ENCODE data around the gene ERBB4.

Gene ERBB4

DNA sequence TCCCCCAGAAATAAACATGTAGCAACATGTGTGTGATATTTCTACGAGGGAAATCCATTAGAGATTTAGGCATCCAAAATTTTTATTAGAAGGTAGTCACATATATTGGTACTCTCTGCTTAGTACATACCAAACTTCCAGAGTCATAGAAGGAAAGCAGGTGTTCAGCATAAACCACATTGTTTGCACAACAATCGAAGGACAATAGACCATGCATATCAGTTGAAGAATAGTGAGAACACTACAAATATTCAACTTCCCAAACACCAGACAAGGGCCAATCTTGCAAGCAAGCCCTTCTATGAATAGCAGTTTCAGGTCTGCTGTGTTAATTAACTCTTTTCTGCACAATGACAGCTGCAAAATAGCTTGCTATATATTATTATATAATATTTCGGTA, 702.2 kb downstream of the ERBB4 start:
- H3K27ac ChIP-seq = no peak overlapping the region
- TF ChIP-seq ZFX (IDR thresholded peaks at IDR 0.05; ENCODE audit: borderline replicate concordance) = no peak
- TF ChIP-seq, protein P1, sequence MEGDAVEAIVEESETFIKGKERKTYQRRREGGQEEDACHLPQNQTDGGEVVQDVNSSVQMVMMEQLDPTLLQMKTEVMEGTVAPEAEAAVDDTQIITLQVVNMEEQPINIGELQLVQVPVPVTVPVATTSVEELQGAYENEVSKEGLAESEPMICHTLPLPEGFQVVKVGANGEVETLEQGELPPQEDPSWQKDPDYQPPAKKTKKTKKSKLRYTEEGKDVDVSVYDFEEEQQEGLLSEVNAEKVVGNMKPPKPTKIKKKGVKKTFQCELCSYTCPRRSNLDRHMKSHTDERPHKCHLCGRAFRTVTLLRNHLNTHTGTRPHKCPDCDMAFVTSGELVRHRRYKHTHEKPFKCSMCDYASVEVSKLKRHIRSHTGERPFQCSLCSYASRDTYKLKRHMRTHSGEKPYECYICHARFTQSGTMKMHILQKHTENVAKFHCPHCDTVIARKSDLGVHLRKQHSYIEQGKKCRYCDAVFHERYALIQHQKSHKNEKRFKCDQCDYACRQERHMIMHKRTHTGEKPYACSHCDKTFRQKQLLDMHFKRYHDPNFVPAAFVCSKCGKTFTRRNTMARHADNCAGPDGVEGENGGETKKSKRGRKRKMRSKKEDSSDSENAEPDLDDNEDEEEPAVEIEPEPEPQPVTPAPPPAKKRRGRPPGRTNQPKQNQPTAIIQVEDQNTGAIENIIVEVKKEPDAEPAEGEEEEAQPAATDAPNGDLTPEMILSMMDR (IDR thresholded peaks at IDR 0.05) = no peak

DNA sequence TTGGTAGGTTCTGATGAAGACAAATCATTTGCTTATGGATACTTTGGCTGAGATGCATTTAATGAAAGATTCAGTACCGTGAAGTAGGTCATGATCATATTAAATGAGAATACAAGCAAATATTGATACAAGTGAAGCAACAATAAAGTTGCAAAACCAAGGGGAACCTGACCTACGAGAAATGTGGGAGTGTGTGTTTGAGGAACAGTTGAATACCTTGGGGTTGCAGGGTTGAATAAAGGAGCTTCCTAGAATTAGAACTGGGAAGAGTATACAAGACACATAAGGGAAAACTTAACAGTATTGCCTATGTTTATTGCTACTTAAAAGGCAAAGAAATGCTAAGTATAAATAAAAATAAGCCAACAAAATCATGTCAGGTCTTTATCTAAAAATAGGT, 702.9 kb downstream of the ERBB4 start:
- TF ChIP-seq, protein P1 (IDR thresholded peaks at IDR 0.05) = no peak
- TF ChIP-seq ZFX (IDR thresholded peaks at IDR 0.05; ENCODE audit: borderline replicate concordance) = no peak

DNA sequence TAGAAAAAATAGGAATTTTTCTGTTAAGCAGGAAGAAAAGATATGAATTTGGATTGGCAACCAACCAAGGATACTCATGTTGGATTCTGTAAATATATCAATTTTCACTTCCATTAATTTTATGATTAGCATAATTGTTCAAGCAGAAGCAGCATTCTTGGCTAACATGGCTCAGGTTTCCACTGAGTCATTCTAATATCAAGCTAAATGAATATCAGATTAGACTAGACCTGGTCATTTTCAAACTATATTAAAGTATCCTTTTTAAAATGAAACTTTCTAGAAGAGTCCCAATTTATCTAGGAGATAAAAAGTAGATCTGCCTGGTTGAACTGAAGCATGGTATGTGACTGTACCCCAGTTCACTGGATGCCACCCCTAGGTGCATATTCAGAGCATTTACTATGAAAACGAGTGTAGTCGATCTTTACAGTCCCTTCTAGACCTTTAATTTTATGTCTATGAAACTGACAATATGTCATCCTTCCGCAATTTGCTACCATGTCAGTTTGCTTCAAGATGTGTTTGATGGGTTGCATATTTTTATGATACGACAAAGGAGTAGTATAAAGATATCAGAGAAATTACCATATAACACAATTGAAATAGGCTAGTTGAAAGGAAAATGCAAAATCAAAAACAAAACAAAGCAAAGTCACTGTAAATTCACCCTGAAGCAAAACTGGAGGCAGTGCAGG, 704.9 kb downstream of the ERBB4 start:
- TF ChIP-seq, protein P1 (IDR thresholded peaks at IDR 0.05) = no peak
- no peak for TF ChIP-seq ZFX (IDR thresholded peaks at IDR 0.05; ENCODE audit: borderline replicate concordance)
- no peak overlapping the region for H3K27ac ChIP-seq

More for the DNA sequence above, 702.9 kb downstream of the ERBB4 start:
- H3K27ac ChIP-seq = no peak overlapping the region

DNA sequence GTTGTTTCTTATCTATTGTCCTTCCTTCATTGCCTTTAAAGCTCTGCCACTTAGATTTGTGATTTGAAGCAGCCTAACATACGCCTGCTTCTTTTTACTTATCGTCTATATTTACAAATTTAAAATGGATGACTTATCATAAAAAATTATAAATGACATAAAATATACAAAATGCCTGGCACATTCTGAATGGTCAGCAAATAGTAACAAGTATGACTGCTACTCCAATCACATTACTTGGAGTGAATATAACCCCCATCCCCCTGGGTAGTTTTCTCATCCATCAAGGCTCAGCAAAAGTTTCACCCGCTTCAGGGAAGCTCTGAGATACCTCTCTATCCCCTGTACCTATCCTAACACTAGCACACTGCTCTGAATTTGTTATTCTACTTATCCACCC, 708.9 kb downstream of the ERBB4 start:
- no peak overlapping the region for H3K27ac ChIP-seq
- TF ChIP-seq, protein P1 (IDR thresholded peaks at IDR 0.05) = no peak
- TF ChIP-seq ZFX (IDR thresholded peaks at IDR 0.05; ENCODE audit: borderline replicate concordance) = no peak

DNA sequence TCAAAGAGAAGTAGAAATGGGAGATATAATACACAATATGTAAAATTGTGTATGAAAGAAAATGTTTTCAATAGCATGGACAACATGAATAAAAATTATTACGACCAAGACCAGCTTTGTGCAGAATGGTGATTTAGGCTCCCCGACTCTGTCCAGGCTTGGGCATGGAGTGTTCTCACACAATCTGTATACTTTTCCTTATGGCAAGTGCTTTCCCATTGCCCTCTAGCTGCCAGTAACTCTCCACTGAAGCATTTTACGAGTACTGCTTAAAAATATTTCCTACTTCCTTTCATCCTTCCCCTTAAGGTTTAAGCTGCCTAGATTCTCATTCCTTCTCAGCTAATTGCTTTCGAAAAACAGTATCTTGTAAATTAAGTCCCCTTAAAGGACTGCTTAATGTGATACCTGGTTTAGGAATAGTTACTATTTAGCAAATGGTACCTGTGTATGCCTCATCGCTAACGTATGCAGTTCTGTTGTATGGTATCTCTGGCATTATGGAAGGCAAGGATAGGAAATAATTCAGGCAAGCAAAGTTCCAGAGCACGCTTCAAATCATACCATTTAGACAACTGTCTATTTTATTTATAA, 714.6 kb downstream of the ERBB4 start:
- TF ChIP-seq ZFX (IDR thresholded peaks at IDR 0.05; ENCODE audit: borderline replicate concordance) = no peak

DNA sequence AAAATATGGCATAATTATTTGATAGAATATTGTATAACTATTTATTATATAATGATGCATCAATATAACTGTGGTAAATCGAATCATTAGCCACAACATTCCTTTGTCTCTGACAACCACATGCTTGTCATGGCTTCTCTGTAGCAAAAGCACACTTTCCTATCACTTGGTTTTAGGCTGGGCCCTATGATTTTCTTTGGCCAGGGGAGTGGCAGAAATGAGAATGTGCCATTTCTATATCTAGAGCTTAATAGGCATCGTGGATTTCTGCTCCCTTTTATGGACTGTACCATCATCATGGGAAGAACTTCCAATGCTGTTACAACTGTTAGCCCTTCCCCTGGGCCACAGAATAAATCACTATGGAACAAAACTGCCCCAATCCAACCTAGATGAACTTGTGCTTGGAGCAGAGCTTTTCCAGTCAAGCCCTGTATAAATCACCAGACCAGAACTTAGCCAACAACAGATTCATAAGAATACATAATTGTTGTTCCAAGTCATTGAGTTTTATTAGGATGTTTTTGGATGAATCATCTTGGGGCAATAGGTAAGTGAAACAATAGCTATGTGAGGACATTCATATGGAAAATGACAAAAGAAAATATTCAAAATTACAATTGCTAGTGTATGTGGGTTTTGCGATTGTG, 715.8 kb downstream of the ERBB4 start:
- no peak overlapping the region for H3K27ac ChIP-seq
- TF ChIP-seq ZFX (IDR thresholded peaks at IDR 0.05; ENCODE audit: borderline replicate concordance) = no peak
- TF ChIP-seq, protein P1 (IDR thresholded peaks at IDR 0.05) = no peak

More for the DNA sequence above, 714.6 kb downstream of the ERBB4 start:
- H3K27ac ChIP-seq = no peak overlapping the region; the same call in 1 of the 2 replicates

DNA sequence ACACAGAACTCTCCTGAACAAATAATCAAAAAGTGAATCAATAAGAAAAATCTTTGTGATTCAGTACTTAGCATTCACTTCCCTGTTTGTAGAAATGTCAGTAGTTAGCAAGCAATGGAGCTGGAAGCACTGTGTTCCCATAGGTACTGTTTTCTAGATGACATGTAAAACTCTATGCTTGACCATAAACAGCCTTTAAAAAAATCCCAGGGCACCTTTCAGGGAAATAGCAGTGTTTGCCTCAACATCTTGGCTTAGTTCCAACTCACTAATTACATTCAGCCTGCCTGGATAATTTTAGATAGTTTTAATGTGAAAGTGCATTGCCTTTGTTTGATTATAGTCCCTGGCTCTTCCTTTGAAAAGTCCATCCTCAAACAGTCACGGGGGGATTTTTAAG, 721.8 kb downstream of the ERBB4 start:
- no peak overlapping the region for H3K27ac ChIP-seq
- TF ChIP-seq, protein P1 (IDR thresholded peaks at IDR 0.05) = no peak
- TF ChIP-seq ZFX (IDR thresholded peaks at IDR 0.05; ENCODE audit: borderline replicate concordance) = no peak

Measured in 22Rv1 (cell line).